A549 treated with Mapracorat at 1 μM for 4 hours (cell line): Measurements from ENCODE around the gene OMA1. TPM values are rescaled to one million over a fixed set of nuclear protein-coding genes. Genes with fewer than 3 reads are reported as not detected.

ENCODE experiments used
- total RNA-seq: library from RNA; stranded (reverse); fragments of 200-300 nt; extraction: Qiagen RNA extraction; gene quantifications from 5 replicates; pipeline ENCODE4 v1.2.3, GENCODE V29; 2022

OMA1 gene
- total RNA-seq, result 4.8 to 6.5 TPM (median 5.9 TPM) in 5 replicates

GRCh38 chr1:58546520-58547308 is at the start of gene OMA1:
Gene OMA1 (minus strand): TSS chr1:58546726. CDS start chr1:58539294, 7,432 bp downstream.

GRCh38 chr1:58576727-58577653 is 30.5 kb upstream of the OMA1 start, which contains the start of gene TACSTD2:
Gene TACSTD2 (minus strand): TSS chr1:58577252. CDS start chr1:58577156, 96 bp downstream.

Other genes with a start within 250 kb of the OMA1 start
- not detected in 5 replicates for gene TACSTD2, start 30.5 kb upstream of the OMA1 start, total RNA-seq
- 4.0 to 6.2 TPM (median 5.2 TPM) in 5 replicates for gene MYSM1, start 153.3 kb upstream of the OMA1 start, total RNA-seq
- 24.6 to 33.5 TPM (median 30.5 TPM) in 5 replicates for gene JUN, start 237.3 kb upstream of the OMA1 start, total RNA-seq